HK-2 (cell line): ENCODE data around the gene CD72.
"Not testable (repeated sequence)": the region's sequence is repeated elsewhere in the genome, so short reads cannot be mapped to it uniquely, and the experiment has no call there.

ENCODE experiments used
- DNase-seq: peaks from one replicate; pipeline ENCODE4 v3.0.0-alpha.2; 2018; ENCODE audit not compliant: unreplicated experiment

The CD72 gene

GRCh38 chr9:35616681-35617459 is 1.3 kb downstream of the CD72 start:
- DNase-seq = no peak

GRCh38 chr9:35615981-35616680 is 2.1 kb downstream of the CD72 start:
- no peak for DNase-seq

- DNase-seq = no peak
Measured at GRCh38 chr9:35612843-35613242, 5.4 kb downstream of the CD72 start.

GRCh38 chr9:35612066-35612465 is 6.1 kb downstream of the CD72 start:
- DNase-seq = not testable (repeated sequence)

- DNase-seq = peak; percentile 8
Measured at GRCh38 chr9:35611230-35611797, 6.9 kb downstream of the CD72 start.

- no peak for DNase-seq
Measured at GRCh38 chr9:35609820-35610163, 8.4 kb downstream of the CD72 start.

GRCh38 chr9:35609001-35609819 is 9.0 kb downstream of the CD72 start:
- DNase-seq = no peak

- no peak for DNase-seq
Measured at GRCh38 chr9:35608221-35608620, 10.0 kb downstream of the CD72 start.

- no peak for DNase-seq
Measured at GRCh38 chr9:35606726-35607125, 11.5 kb downstream of the CD72 start.

GRCh38 chr9:35606138-35606504 is 12.1 kb downstream of the CD72 start:
- no peak for DNase-seq

GRCh38 chr9:35605351-35606137 is 12.7 kb downstream of the CD72 start:
- peak; percentile 11 for DNase-seq

GRCh38 chr9:35604578-35605350 is 13.4 kb downstream of the CD72 start, which contains the start of gene TESK1:
Gene TESK1, plus strand, starts transcription at chr9:35605262. Its CDS starts 358 bp downstream, at chr9:35605620.
- peak; percentile 68 for DNase-seq

- DNase-seq = peak; percentile 98
Measured at GRCh38 chr9:35603986-35604577, 14.1 kb downstream of the CD72 start.

GRCh38 chr9:35603506-35603985 is 14.7 kb downstream of the CD72 start:
- DNase-seq = peak; percentile 25

GRCh38 chr9:35599763-35600604 is 18.2 kb downstream of the CD72 start:
- DNase-seq = no peak

- DNase-seq = no peak
Measured at GRCh38 chr9:35598866-35599590, 19.2 kb downstream of the CD72 start.

GRCh38 chr9:35596907-35597306 is 21.3 kb downstream of the CD72 start:
- DNase-seq = not testable (repeated sequence)

GRCh38 chr9:35594471-35594870 is 23.7 kb downstream of the CD72 start:
- DNase-seq = no peak
